Sigmoid colon (tissue), 7 donors: ENCODE data around the gene RTN4IP1. TPM values are rescaled to one million over a fixed set of nuclear protein-coding genes. Genes with fewer than 3 reads are reported as not detected.

Source experiments
- DNase-seq: peaks from one replicate; pipeline ENCODE4 v3.0.0-alpha.2; 2019
- H3K27ac ChIP-seq, 4 donors: fragments of 200-600 bp; sonication (generic); one replicate each; pipeline ENCODE4 v1.5.1; 2016 to 2019; ENCODE audit warnings: mild to moderate bottlenecking in 1 of 4
- H3K27me3 ChIP-seq, 3 donors: fragments of 200-600 bp; sonication (generic); one replicate each; pipeline ENCODE4 v1.5.1; 2019; ENCODE audit warnings: mild to moderate bottlenecking in 1 of 3
- H3K36me3 ChIP-seq, 4 donors: fragments of 200-600 bp; sonication (generic); one replicate each; pipeline ENCODE4 v1.5.1; 2016 to 2019
- H3K4me1 ChIP-seq, 4 donors: fragments of 200-600 bp; sonication (generic); one replicate each; pipeline ENCODE4 v1.5.1; 2017 to 2019
- H3K4me3 ChIP-seq, 4 donors: fragments of 200-600 bp; sonication (generic); one replicate each; pipeline ENCODE4 v1.5.1; 2017 to 2019; ENCODE audit warnings: mild to moderate bottlenecking in 2 of 4, moderate library complexity in 1 of 4
- H3K9me3 ChIP-seq, 4 donors: fragments of 200-600 bp in 3 of 4; sonication (generic) in 3 of 4; one replicate each; pipeline versions ENCODE4 v1.5.1 to v1.6.1; 2013 to 2019
- CTCF ChIP-seq, 4 experiments: fragments of 450-650 bp in 3 of 4; fragments of 200-600 bp in 1 of 4; IDR thresholded peaks; one replicate each; pipeline ENCODE4 v1.5.1; 2016 to 2019; ENCODE audit warnings: antibody characterized with exemption in 4 of 4, mild to moderate bottlenecking in 3 of 4, moderate library complexity in 2 of 4
- EP300 ChIP-seq, 4 donors: sonication (generic); formaldehyde crosslinking; IDR thresholded peaks; one replicate each; pipeline ENCODE4 v1.6.1; 2017; ENCODE audit warnings: antibody characterized with exemption in 4 of 4
- POLR2A ChIP-seq, 2 donors: fragments of 450-650 bp; IDR thresholded peaks; one replicate each; pipeline ENCODE4 v1.6.1; 2016; ENCODE audit warnings: antibody characterized with exemption in 2 of 2, mild to moderate bottlenecking in 2 of 2, moderate library complexity in 2 of 2
- POLR2AphosphoS5 ChIP-seq, 4 donors: sonication (generic); formaldehyde crosslinking; IDR thresholded peaks; one replicate each; pipeline ENCODE4 v1.6.1; 2017; ENCODE audit warnings: antibody characterized with exemption in 4 of 4
- WGBS, 2 donors: extraction: QIAGEN DNeasy Blood & Tissue Kit; methylation state at CpG; one replicate each; pipeline ENCODE4 v1.1.7; 2013; 5-methylcytosine and 5-hydroxymethylcytosine counted together
- intact Hi-C: fragments of 100-400 bp; cut with DNase I; formaldehyde crosslinking; loops from one replicate; pipeline ENCODE4 v1.15.1; 2023
- polyA plus RNA-seq, 3 donors: library from polyadenylated mRNA; stranded (reverse); fragments of 200-250 nt; gene quantifications; one replicate each; pipeline ENCODE4 v1.2.3, GENCODE V29; 2013
- total RNA-seq, 4 donors: library from RNA; depleted of rRNA; stranded (reverse); fragments of >200 nt; gene quantifications; one replicate each; pipeline ENCODE4 v1.1.0, GENCODE V29; 2016
- donor health status: healthy with polysubstance abuse.
- donor health status: Bipolar disorder and iron deficiency.
- donor health status: healthy.

RTN4IP1 gene
- total and polyA plus RNA-seq, 7 donors, result 2.2 to 15.3 (median 7.1) TPM

GRCh38 chr6:106670236-106670635 lies 40.9 kb upstream of the RTN4IP1 start:
- WGBS, 2 donors, result 88 to 93% methylated on average over 6 of the region's 6 CpGs
- no peak for TF ChIP-seq CTCF (IDR thresholded peaks at IDR 0.05)
- TF ChIP-seq POLR2AphosphoS5 (IDR thresholded peaks at IDR 0.05), result no peak
- no peak for TF ChIP-seq POLR2A (IDR thresholded peaks at IDR 0.05)
- TF ChIP-seq EP300 (IDR thresholded peaks at IDR 0.05), result no peak
- DNase-seq, result no peak
- H3K9me3 ChIP-seq, result no peaks in the 10 kb centered on the region
- H3K27ac ChIP-seq, result no peak overlapping the region
- intact Hi-C loops, result no loop called here
- H3K4me3 ChIP-seq, result no peak overlapping the region
- H3K4me1 ChIP-seq, result no peaks in the 10 kb centered on the region
- H3K36me3 ChIP-seq, result peaks cover 0 to 19% (median 0%) of the 10 kb centered on the region in 4 donors
- H3K27me3 ChIP-seq, result no peaks in the 10 kb centered on the region

- DNase-seq, result no peak
- intact Hi-C loops, result no loop called here
- no peaks in the 10 kb centered on the region for H3K9me3 ChIP-seq
- H3K4me1 ChIP-seq, result no peaks in the 10 kb centered on the region
- TF ChIP-seq EP300 (IDR thresholded peaks at IDR 0.05) (no peak), POLR2A (IDR thresholded peaks at IDR 0.05) (no peak), POLR2AphosphoS5 (IDR thresholded peaks at IDR 0.05) (no peak), CTCF (IDR thresholded peaks at IDR 0.05) (no peak)
- peaks cover 0 to 48% (median 9%) of the 10 kb centered on the region in 4 donors for H3K36me3 ChIP-seq
- 91 to 95% methylated on average over 4 of the region's 4 CpGs for WGBS, 2 donors
- H3K27ac ChIP-seq, result no peak overlapping the region
- H3K4me3 ChIP-seq, result no peak overlapping the region
- H3K27me3 ChIP-seq, result no peaks in the 10 kb centered on the region
These were observed 37.7 kb upstream of the RTN4IP1 start for GRCh38 chr6:106667022-106667402.

GRCh38 chr6:106666282-106667021 lies 37.2 kb upstream of the RTN4IP1 start:
- H3K27me3 ChIP-seq, result no peaks in the 10 kb centered on the region
- no peak for DNase-seq
- peaks cover 0 to 48% (median 9%) of the 10 kb centered on the region in 4 donors for H3K36me3 ChIP-seq
- no peak overlapping the region for H3K27ac ChIP-seq
- no peaks in the 10 kb centered on the region for H3K4me1 ChIP-seq
- no peak overlapping the region for H3K4me3 ChIP-seq
- intact Hi-C loops, result no loop called here
- H3K9me3 ChIP-seq, result no peaks in the 10 kb centered on the region
- TF ChIP-seq EP300 (IDR thresholded peaks at IDR 0.05) (no peak), CTCF (IDR thresholded peaks at IDR 0.05) (no peak)
- 62 to 76% methylated on average over 6 of the region's 6 CpGs for WGBS, 2 donors

GRCh38 chr6:106662458-106662857 lies 33.2 kb upstream of the RTN4IP1 start:
- DNase-seq, result no peak
- peaks cover 0 to 4% (median under 1%) of the 10 kb centered on the region in 4 donors for H3K9me3 ChIP-seq
- peaks cover 0 to 83% (median 14%) of the 10 kb centered on the region in 4 donors for H3K36me3 ChIP-seq
- H3K4me3 ChIP-seq, result no peak overlapping the region
- TF ChIP-seq EP300 (IDR thresholded peaks at IDR 0.05) (no peak), POLR2AphosphoS5 (IDR thresholded peaks at IDR 0.05) (no peak), CTCF (IDR thresholded peaks at IDR 0.05) (no peak), POLR2A (IDR thresholded peaks at IDR 0.05) (no peak)
- H3K27ac ChIP-seq, result no peak overlapping the region
- H3K4me1 ChIP-seq, result peaks cover 0 to 9% (median 0%) of the 10 kb centered on the region in 4 donors
- intact Hi-C loops, result no loop called here
- WGBS, 2 donors, result 87 to 97% methylated on average over 2 of the region's 2 CpGs
- no peaks in the 10 kb centered on the region for H3K27me3 ChIP-seq
